ENCODE results near the gene CCND2. TPM values are rescaled to one million over a fixed set of nuclear protein-coding genes. Genes with fewer than 3 reads are reported as not detected.

The CCND2 gene
- total RNA-seq (2021) (194 to 266 TPM (median 261 TPM) in 3 replicates), Bru-seq, nascent RNA (percentile 100 among the genes with signal in this experiment)
- long read RNA-seq, experiment 1, full-length matches to known transcripts, result 571 of 1,053 reads
- long read RNA-seq, experiment 1, partial matches to known transcripts, result 430 of 1,053 reads
- long read RNA-seq, experiment 1, other reads (novel, unspliced or antisense), result 52 of 1,053 reads
- long read RNA-seq, experiment 2, full-length matches to known transcripts, result 38 of 43 reads
- long read RNA-seq, experiment 2, partial matches to known transcripts, result 2 of 43 reads
- long read RNA-seq, experiment 2, other reads (novel, unspliced or antisense), result 3 of 43 reads
- long read RNA-seq, experiment 3, full-length matches to known transcripts, result 52 of 59 reads
- long read RNA-seq, experiment 3, partial matches to known transcripts, result 2 of 59 reads
- long read RNA-seq, experiment 3, other reads (novel, unspliced or antisense), result 5 of 59 reads

DNA sequence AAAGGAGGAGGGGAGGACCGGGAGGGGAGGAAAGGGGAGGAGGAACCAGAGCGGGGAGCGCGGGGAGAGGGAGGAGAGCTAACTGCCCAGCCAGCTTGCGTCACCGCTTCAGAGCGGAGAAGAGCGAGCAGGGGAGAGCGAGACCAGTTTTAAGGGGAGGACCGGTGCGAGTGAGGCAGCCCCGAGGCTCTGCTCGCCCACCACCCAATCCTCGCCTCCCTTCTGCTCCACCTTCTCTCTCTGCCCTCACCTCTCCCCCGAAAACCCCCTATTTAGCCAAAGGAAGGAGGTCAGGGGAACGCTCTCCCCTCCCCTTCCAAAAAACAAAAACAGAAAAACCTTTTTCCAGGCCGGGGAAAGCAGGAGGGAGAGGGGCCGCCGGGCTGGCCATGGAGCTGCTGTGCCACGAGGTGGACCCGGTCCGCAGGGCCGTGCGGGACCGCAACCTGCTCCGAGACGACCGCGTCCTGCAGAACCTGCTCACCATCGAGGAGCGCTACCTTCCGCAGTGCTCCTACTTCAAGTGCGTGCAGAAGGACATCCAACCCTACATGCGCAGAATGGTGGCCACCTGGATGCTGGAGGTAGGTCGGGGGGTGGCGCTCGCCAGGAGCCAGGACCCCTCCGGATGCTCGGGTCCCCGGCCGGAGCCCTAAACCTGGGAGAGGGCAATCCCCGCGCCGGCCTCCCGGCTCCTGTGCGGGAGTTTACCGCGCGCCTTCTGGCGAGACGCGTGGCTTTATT, at the start of gene CCND2:
Gene CCND2, plus strand, starts transcription at position 111 of the 744 bp plus-strand sequence. Its CDS starts 279 bp downstream, at position 390.
- Mint-ChIP-seq H3K4me1 (peaks cover 38% of the 10 kb centered on the region), H3K27ac (peak within 1 kb of the TSS; percentile 96), H3K4me3 (peak within 1 kb of the TSS; percentile 91), H3K9me3 (no peaks in the 10 kb centered on the region), H3K36me3 (peaks cover 37% of the 10 kb centered on the region), H3K27me3 (ENCODE audit: low read depth) (peaks cover 9% of the 10 kb centered on the region; the same call in 1 of the 2 replicates)
- DNase-seq (ENCODE audit: low spot score) (peak; percentile 88), ATAC-seq (peak; percentile 42)
- ChIA-PET POLR2A (interaction anchor here (0.6 to 4.3 kb wide), 15 partner anchors 12 to 1229 kb away, joined by 3 to 45 read pairs (median 4); no protein-coding TSS in a partner anchor), CTCF (interaction anchor here (0.7 to 3.7 kb wide), 11 partner anchors 9 to 310 kb away, joined by 3 to 22 read pairs (median 5); no protein-coding TSS in a partner anchor)
- TF ChIP-seq JAZF1 (CRISPR knock-in tag; IDR thresholded peaks at IDR 0.05), result no peak
- TF ChIP-seq, protein P1, sequence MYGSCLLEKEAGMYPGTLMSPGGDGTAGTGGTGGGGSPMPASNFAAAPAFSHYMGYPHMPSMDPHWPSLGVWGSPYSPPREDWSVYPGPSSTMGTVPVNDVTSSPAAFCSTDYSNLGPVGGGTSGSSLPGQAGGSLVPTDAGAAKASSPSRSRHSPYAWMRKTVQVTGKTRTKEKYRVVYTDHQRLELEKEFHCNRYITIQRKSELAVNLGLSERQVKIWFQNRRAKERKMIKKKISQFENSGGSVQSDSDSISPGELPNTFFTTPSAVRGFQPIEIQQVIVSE (CRISPR knock-in tag; IDR thresholded peaks at IDR 0.05; ENCODE audit: borderline replicate concordance), result no peak
- TF ChIP-seq NFE2L1 (CRISPR knock-in tag; IDR thresholded peaks at IDR 0.05), result no peak
- TF ChIP-seq CBFB (CRISPR knock-in tag; IDR thresholded peaks at IDR 0.05; ENCODE audit: low read depth), result no peak
- peak; percentile 54; the same call in 1 of the 2 replicates for TF ChIP-seq ETV6 (CRISPR knock-in tag; IDR thresholded peaks at IDR 0.05)
- TF ChIP-seq, protein P2, sequence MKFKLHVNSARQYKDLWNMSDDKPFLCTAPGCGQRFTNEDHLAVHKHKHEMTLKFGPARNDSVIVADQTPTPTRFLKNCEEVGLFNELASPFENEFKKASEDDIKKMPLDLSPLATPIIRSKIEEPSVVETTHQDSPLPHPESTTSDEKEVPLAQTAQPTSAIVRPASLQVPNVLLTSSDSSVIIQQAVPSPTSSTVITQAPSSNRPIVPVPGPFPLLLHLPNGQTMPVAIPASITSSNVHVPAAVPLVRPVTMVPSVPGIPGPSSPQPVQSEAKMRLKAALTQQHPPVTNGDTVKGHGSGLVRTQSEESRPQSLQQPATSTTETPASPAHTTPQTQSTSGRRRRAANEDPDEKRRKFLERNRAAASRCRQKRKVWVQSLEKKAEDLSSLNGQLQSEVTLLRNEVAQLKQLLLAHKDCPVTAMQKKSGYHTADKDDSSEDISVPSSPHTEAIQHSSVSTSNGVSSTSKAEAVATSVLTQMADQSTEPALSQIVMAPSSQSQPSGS (CRISPR knock-in tag; IDR thresholded peaks at IDR 0.05; ENCODE audit: borderline replicate concordance, low read depth), result no peak
- no peak for TF ChIP-seq ESRRA (CRISPR knock-in tag; IDR thresholded peaks at IDR 0.05; ENCODE audit: borderline replicate concordance)
- TF ChIP-seq, protein P3, sequence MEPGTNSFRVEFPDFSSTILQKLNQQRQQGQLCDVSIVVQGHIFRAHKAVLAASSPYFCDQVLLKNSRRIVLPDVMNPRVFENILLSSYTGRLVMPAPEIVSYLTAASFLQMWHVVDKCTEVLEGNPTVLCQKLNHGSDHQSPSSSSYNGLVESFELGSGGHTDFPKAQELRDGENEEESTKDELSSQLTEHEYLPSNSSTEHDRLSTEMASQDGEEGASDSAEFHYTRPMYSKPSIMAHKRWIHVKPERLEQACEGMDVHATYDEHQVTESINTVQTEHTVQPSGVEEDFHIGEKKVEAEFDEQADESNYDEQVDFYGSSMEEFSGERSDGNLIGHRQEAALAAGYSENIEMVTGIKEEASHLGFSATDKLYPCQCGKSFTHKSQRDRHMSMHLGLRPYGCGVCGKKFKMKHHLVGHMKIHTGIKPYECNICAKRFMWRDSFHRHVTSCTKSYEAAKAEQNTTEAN (CRISPR knock-in tag; IDR thresholded peaks at IDR 0.05), result peak; percentile 74; the same call in 1 of the 2 replicates
- TF ChIP-seq, protein P4, sequence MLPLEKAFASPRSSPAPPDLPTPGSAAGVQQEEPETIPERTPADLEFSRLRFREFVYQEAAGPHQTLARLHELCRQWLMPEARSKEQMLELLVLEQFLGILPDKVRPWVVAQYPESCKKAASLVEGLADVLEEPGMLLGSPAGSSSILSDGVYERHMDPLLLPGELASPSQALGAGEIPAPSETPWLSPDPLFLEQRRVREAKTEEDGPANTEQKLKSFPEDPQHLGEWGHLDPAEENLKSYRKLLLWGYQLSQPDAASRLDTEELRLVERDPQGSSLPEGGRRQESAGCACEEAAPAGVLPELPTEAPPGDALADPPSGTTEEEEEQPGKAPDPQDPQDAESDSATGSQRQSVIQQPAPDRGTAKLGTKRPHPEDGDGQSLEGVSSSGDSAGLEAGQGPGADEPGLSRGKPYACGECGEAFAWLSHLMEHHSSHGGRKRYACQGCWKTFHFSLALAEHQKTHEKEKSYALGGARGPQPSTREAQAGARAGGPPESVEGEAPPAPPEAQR (CRISPR knock-in tag; IDR thresholded peaks at IDR 0.05), result no peak
- TF ChIP-seq ZNF396 (CRISPR knock-in tag; IDR thresholded peaks at IDR 0.05; ENCODE audit: borderline replicate concordance), result no peak
- TF ChIP-seq, protein P5, sequence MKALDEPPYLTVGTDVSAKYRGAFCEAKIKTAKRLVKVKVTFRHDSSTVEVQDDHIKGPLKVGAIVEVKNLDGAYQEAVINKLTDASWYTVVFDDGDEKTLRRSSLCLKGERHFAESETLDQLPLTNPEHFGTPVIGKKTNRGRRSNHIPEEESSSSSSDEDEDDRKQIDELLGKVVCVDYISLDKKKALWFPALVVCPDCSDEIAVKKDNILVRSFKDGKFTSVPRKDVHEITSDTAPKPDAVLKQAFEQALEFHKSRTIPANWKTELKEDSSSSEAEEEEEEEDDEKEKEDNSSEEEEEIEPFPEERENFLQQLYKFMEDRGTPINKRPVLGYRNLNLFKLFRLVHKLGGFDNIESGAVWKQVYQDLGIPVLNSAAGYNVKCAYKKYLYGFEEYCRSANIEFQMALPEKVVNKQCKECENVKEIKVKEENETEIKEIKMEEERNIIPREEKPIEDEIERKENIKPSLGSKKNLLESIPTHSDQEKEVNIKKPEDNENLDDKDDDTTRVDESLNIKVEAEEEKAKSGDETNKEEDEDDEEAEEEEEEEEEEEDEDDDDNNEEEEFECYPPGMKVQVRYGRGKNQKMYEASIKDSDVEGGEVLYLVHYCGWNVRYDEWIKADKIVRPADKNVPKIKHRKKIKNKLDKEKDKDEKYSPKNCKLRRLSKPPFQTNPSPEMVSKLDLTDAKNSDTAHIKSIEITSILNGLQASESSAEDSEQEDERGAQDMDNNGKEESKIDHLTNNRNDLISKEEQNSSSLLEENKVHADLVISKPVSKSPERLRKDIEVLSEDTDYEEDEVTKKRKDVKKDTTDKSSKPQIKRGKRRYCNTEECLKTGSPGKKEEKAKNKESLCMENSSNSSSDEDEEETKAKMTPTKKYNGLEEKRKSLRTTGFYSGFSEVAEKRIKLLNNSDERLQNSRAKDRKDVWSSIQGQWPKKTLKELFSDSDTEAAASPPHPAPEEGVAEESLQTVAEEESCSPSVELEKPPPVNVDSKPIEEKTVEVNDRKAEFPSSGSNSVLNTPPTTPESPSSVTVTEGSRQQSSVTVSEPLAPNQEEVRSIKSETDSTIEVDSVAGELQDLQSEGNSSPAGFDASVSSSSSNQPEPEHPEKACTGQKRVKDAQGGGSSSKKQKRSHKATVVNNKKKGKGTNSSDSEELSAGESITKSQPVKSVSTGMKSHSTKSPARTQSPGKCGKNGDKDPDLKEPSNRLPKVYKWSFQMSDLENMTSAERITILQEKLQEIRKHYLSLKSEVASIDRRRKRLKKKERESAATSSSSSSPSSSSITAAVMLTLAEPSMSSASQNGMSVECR (CRISPR knock-in tag; IDR thresholded peaks at IDR 0.05; ENCODE audit: borderline replicate concordance), result peak; percentile 56
- TF ChIP-seq, protein P6, sequence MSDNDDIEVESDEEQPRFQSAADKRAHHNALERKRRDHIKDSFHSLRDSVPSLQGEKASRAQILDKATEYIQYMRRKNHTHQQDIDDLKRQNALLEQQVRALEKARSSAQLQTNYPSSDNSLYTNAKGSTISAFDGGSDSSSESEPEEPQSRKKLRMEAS (CRISPR knock-in tag; IDR thresholded peaks at IDR 0.05), result peak; percentile 55; the same call in 1 of the 2 replicates
- no peak for TF ChIP-seq NR1H2 (CRISPR knock-in tag; IDR thresholded peaks at IDR 0.05)
- TF ChIP-seq NFYB (CRISPR knock-in tag; conservative IDR thresholded peaks at IDR 0.05; ENCODE audit: low read depth), result no peak
- peak; percentile 18; the same call in 1 of the 2 replicates for TF ChIP-seq SMAD3 (CRISPR knock-in tag; IDR thresholded peaks at IDR 0.05; ENCODE audit: borderline replicate concordance)
- TF ChIP-seq, protein P7, sequence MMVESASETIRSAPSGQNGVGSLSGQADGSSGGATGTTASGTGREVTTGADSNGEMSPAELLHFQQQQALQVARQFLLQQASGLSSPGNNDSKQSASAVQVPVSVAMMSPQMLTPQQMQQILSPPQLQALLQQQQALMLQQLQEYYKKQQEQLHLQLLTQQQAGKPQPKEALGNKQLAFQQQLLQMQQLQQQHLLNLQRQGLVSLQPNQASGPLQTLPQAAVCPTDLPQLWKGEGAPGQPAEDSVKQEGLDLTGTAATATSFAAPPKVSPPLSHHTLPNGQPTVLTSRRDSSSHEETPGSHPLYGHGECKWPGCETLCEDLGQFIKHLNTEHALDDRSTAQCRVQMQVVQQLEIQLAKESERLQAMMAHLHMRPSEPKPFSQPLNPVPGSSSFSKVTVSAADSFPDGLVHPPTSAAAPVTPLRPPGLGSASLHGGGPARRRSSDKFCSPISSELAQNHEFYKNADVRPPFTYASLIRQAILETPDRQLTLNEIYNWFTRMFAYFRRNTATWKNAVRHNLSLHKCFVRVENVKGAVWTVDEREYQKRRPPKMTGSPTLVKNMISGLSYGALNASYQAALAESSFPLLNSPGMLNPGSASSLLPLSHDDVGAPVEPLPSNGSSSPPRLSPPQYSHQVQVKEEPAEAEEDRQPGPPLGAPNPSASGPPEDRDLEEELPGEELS (CRISPR knock-in tag; IDR thresholded peaks at IDR 0.05), result peak; percentile 54; the same call in 1 of the 2 replicates
- no peak for TF ChIP-seq ZNF423 (CRISPR knock-in tag; IDR thresholded peaks at IDR 0.05)
- TF ChIP-seq ZNF416 (CRISPR knock-in tag; IDR thresholded peaks at IDR 0.05), result no peak
- TF ChIP-seq, protein P8, sequence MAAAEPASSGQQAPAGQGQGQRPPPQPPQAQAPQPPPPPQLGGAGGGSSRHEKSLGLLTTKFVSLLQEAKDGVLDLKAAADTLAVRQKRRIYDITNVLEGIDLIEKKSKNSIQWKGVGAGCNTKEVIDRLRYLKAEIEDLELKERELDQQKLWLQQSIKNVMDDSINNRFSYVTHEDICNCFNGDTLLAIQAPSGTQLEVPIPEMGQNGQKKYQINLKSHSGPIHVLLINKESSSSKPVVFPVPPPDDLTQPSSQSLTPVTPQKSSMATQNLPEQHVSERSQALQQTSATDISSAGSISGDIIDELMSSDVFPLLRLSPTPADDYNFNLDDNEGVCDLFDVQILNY (CRISPR knock-in tag; IDR thresholded peaks at IDR 0.05), result no peak
- TF ChIP-seq, protein P9, sequence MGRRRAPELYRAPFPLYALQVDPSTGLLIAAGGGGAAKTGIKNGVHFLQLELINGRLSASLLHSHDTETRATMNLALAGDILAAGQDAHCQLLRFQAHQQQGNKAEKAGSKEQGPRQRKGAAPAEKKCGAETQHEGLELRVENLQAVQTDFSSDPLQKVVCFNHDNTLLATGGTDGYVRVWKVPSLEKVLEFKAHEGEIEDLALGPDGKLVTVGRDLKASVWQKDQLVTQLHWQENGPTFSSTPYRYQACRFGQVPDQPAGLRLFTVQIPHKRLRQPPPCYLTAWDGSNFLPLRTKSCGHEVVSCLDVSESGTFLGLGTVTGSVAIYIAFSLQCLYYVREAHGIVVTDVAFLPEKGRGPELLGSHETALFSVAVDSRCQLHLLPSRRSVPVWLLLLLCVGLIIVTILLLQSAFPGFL (CRISPR knock-in tag; IDR thresholded peaks at IDR 0.05; ENCODE audit: borderline replicate concordance), result no peak
